ENCODE results near the gene AP3B2.

The AP3B2 gene

GRCh38 chr15:82641129-82641798 is 68.4 kb downstream of the AP3B2 start:
- Mint-ChIP-seq H3K27me3 (ENCODE audit: low read depth) (peaks cover 92% of the 10 kb centered on the region), H3K9me3 (no peaks in the 10 kb centered on the region), H3K4me1 (peaks cover 6% of the 10 kb centered on the region), H3K4me3 (no peak overlapping the region), H3K36me3 (ENCODE audit: low read depth) (no peaks in the 10 kb centered on the region), H3K27ac (no peak overlapping the region)
- TF ChIP-seq CTCF (IDR thresholded peaks at IDR 0.05; ENCODE audit: unreplicated experiment in 3 of 3), result no peak

GRCh38 chr15:82640672-82641071 is 69.0 kb downstream of the AP3B2 start:
- H3K4me1 Mint-ChIP-seq, result peaks cover 6% of the 10 kb centered on the region
- H3K9me3 Mint-ChIP-seq, result no peaks in the 10 kb centered on the region
- no peaks in the 10 kb centered on the region for H3K36me3 Mint-ChIP-seq (ENCODE audit: low read depth)
- no peak overlapping the region for H3K27ac Mint-ChIP-seq
- peaks cover 92% of the 10 kb centered on the region for H3K27me3 Mint-ChIP-seq (ENCODE audit: low read depth)
- no peak overlapping the region for H3K4me3 Mint-ChIP-seq
- no peak for TF ChIP-seq CTCF (IDR thresholded peaks at IDR 0.05; ENCODE audit: unreplicated experiment in 3 of 3)

- Mint-ChIP-seq H3K9me3 (no peaks in the 10 kb centered on the region), H3K27ac (no peak overlapping the region), H3K27me3 (ENCODE audit: low read depth) (peaks cover 70% of the 10 kb centered on the region), H3K4me1 (no peaks in the 10 kb centered on the region), H3K4me3 (no peak overlapping the region), H3K36me3 (ENCODE audit: low read depth) (no peaks in the 10 kb centered on the region)
- TF ChIP-seq CTCF (IDR thresholded peaks at IDR 0.05; ENCODE audit: unreplicated experiment in 3 of 3), result no peak
These were observed 73.9 kb downstream of the AP3B2 start for GRCh38 chr15:82635798-82636197.

GRCh38 chr15:82630033-82630432 is 79.6 kb downstream of the AP3B2 start:
- Mint-ChIP-seq H3K4me1 (no peaks in the 10 kb centered on the region), H3K27me3 (ENCODE audit: low read depth) (peaks cover 28% of the 10 kb centered on the region), H3K9me3 (no peaks in the 10 kb centered on the region), H3K36me3 (ENCODE audit: low read depth) (no peaks in the 10 kb centered on the region), H3K27ac (no peak overlapping the region), H3K4me3 (no peak overlapping the region)
- no peak for TF ChIP-seq CTCF (IDR thresholded peaks at IDR 0.05; ENCODE audit: unreplicated experiment in 3 of 3)

GRCh38 chr15:82625136-82625535 is 84.5 kb downstream of the AP3B2 start:
- Mint-ChIP-seq H3K27me3 (ENCODE audit: low read depth) (peaks cover 4% of the 10 kb centered on the region), H3K4me1 (no peaks in the 10 kb centered on the region), H3K4me3 (no peak overlapping the region), H3K9me3 (no peaks in the 10 kb centered on the region), H3K36me3 (ENCODE audit: low read depth) (no peaks in the 10 kb centered on the region), H3K27ac (no peak overlapping the region)
- no peak for TF ChIP-seq CTCF (IDR thresholded peaks at IDR 0.05; ENCODE audit: unreplicated experiment in 3 of 3)

- H3K27me3 Mint-ChIP-seq (ENCODE audit: low read depth), result peaks cover 4% of the 10 kb centered on the region
- no peaks in the 10 kb centered on the region for H3K9me3 Mint-ChIP-seq
- TF ChIP-seq CTCF (IDR thresholded peaks at IDR 0.05; ENCODE audit: unreplicated experiment in 3 of 3), result no peak
- H3K4me3 Mint-ChIP-seq, result no peak overlapping the region
- H3K27ac Mint-ChIP-seq, result no peak overlapping the region
- no peaks in the 10 kb centered on the region for H3K4me1 Mint-ChIP-seq
- no peaks in the 10 kb centered on the region for H3K36me3 Mint-ChIP-seq (ENCODE audit: low read depth)
These were observed 85.2 kb downstream of the AP3B2 start for GRCh38 chr15:82624438-82624837.
